Panc1 (cell line): Measurements from ENCODE around the gene ERLEC1. TPM values are rescaled to one million over a fixed set of nuclear protein-coding genes. Genes with fewer than 3 reads are reported as not detected.
"Not testable (repeated sequence)": the region's sequence is repeated elsewhere in the genome, so short reads cannot be mapped to it uniquely, and the experiment has no call there.

Experiments used
- ATAC-seq: fragments of 200-7000 bp; cut with Tn5 transposase; 2 replicates; pipeline ENCODE4 v1.9.1; 2020; ENCODE audit warnings: mild to moderate bottlenecking, moderate library complexity
- BruUV-seq: library from RNA; stranded (reverse); fragments of 400-500 nt; replicated peaks from 2 replicates; lab custom pipeline; 2021; lab: Mats Ljungman, UMichigan
- CTCF ChIA-PET: fragments of 300-600 bp; sonication (Branson Sonifier 250); formaldehyde crosslinking; loops from one replicate; lab custom pipeline; 2022; ENCODE audit warnings: antibody characterized with exemption; lab: Charles Lee
- POLR2A ChIA-PET: fragments of 300-600 bp; sonication (Branson Sonifier 250); formaldehyde crosslinking; loops from one replicate; lab custom pipeline; 2022; ENCODE audit warnings: antibody characterized with exemption; lab: Charles Lee
- DNase-seq: peaks from one replicate; pipeline ENCODE4 v3.0.0-alpha.2; 2010; ENCODE audit warnings: low read depth, low spot score
- H3K27ac ChIP-seq: 2 replicates; pipeline ENCODE4 v1.5.1; 2011; ENCODE audit warnings: mild to moderate bottlenecking, low read length, inconsistent platforms
- H3K27me3 ChIP-seq: fragments of 200-500 bp; sonication (Bioruptor generic); 2 replicates; pipeline ENCODE4 v1.6.0; 2014; ENCODE audit warnings: low read length, inconsistent platforms; ENCODE audit not compliant: control insufficient read depth, insufficient read depth
- H3K36me3 ChIP-seq: fragments of 200-500 bp; sonication (Bioruptor generic); 2 replicates; pipeline ENCODE4 v1.5.1; 2014; ENCODE audit warnings: inconsistent platforms, mild to moderate bottlenecking, low read length, moderate library complexity; ENCODE audit not compliant: control insufficient read depth, insufficient read depth
- H3K4me1 ChIP-seq: 2 replicates; pipeline ENCODE4 v1.5.1; 2011; ENCODE audit warnings: inconsistent platforms, mild to moderate bottlenecking, low read length, moderate library complexity; ENCODE audit not compliant: control insufficient read depth, insufficient read depth
- H3K4me3 ChIP-seq, 2 experiments: 2 replicates each; pipeline ENCODE4 v1.5.1; 2011 to 2012; ENCODE audit warnings: low read depth in 2 of 2, low read length in 2 of 2, mild to moderate bottlenecking in 2 of 2, inconsistent platforms in 1 of 2, moderate library complexity in 1 of 2
- H3K9me3 ChIP-seq: fragments of 200-500 bp; sonication (Bioruptor generic); 2 replicates; pipeline ENCODE4 v1.5.1; 2014; ENCODE audit warnings: low read depth, mild to moderate bottlenecking, inconsistent platforms, low read length, moderate library complexity; ENCODE audit not compliant: control insufficient read depth, insufficient read depth
- CTCF ChIP-seq: fragments of 450-650 bp; IDR thresholded peaks from 2 replicates; pipeline ENCODE4 v1.5.1; 2017; ENCODE audit warnings: mild to moderate bottlenecking
- POLR2AphosphoS5 ChIP-seq: IDR thresholded peaks from 2 replicates; pipeline ENCODE4 v1.6.1; 2012; ENCODE audit warnings: mild to moderate bottlenecking, low read depth, low read length, moderate library complexity
- SIN3A ChIP-seq: IDR thresholded peaks from 2 replicates; pipeline ENCODE4 v1.6.1; 2012; ENCODE audit warnings: low read depth, mild to moderate bottlenecking, low read length, moderate library complexity, borderline replicate concordance; ENCODE audit not compliant: insufficient read depth
- TCF7L2 ChIP-seq: IDR thresholded peaks from 2 replicates; pipeline ENCODE4 v1.6.1; 2011; ENCODE audit warnings: mild to moderate bottlenecking, low read depth, low read length, inconsistent platforms
- in situ Hi-C: cut with HindIII; loops from 2 replicates; pipeline ENCODE4 v1.10.0; 2016; ENCODE audit warnings: low sequenced_read_pairs, low pct_unique_long_range_greater_than_20kb
- intact Hi-C: fragments of 100-400 bp; cut with micrococcal nuclease; formaldehyde crosslinking; loops from one replicate; pipeline ENCODE4 v1.10.0; 2022; ENCODE audit not compliant: unreplicated experiment
- total RNA-seq: library from RNA; stranded (reverse); gene quantifications from one replicate; pipeline ENCODE4 v1.2.1, GENCODE V29; 2021; ENCODE audit not compliant: unreplicated experiment
- TF ChIP-seq, protein P1 (sequence below), 2 experiments: IDR thresholded peaks; 2 replicates each; pipeline ENCODE4 v1.6.1; 2011 to 2012; ENCODE audit warnings: low read depth in 2 of 2, control low read depth in 1 of 2, low read length in 1 of 2, mild to moderate bottlenecking in 1 of 2, moderate library complexity in 1 of 2; ENCODE audit not compliant: insufficient read depth in 1 of 2

ERLEC1 gene
- total RNA-seq, 1 experiment from 2014 or later, result 43.9 TPM

DNA sequence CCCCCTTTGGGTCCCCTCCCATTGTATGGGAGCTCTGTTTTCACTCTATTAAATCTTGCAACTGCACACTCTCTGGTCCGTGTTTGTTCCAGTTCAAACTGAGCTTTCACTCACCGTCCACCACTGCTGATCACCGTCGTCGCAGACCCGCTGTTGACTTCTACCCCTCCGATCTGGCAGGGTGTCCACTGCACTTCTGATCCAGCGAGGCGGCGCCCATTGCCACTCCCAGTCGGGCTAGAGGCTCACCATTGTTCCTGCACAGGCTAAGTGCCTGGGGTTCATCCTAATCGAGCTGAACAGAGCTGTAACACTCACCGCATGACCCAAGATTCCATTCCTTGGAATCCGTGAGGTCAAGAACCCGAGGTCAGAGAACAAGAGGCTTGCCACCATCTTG is 30.2 kb upstream of the ERLEC1 start:
- DNase-seq, result no peak
- intact Hi-C loops (no loop called here), in situ Hi-C loops (no loop called here)
- no peaks in the 10 kb centered on the region for H3K9me3 ChIP-seq
- CTCF ChIA-PET, result no interaction called here
- no peak for ATAC-seq
- no peak overlapping the region for H3K4me3 ChIP-seq
- POLR2A ChIA-PET, result no interaction called here
- BruUV-seq, result no TSS peak
- TF ChIP-seq CTCF (no peak), SIN3A (no peak), POLR2AphosphoS5 (no peak), TCF7L2 (no peak)
- TF ChIP-seq, protein P1, sequence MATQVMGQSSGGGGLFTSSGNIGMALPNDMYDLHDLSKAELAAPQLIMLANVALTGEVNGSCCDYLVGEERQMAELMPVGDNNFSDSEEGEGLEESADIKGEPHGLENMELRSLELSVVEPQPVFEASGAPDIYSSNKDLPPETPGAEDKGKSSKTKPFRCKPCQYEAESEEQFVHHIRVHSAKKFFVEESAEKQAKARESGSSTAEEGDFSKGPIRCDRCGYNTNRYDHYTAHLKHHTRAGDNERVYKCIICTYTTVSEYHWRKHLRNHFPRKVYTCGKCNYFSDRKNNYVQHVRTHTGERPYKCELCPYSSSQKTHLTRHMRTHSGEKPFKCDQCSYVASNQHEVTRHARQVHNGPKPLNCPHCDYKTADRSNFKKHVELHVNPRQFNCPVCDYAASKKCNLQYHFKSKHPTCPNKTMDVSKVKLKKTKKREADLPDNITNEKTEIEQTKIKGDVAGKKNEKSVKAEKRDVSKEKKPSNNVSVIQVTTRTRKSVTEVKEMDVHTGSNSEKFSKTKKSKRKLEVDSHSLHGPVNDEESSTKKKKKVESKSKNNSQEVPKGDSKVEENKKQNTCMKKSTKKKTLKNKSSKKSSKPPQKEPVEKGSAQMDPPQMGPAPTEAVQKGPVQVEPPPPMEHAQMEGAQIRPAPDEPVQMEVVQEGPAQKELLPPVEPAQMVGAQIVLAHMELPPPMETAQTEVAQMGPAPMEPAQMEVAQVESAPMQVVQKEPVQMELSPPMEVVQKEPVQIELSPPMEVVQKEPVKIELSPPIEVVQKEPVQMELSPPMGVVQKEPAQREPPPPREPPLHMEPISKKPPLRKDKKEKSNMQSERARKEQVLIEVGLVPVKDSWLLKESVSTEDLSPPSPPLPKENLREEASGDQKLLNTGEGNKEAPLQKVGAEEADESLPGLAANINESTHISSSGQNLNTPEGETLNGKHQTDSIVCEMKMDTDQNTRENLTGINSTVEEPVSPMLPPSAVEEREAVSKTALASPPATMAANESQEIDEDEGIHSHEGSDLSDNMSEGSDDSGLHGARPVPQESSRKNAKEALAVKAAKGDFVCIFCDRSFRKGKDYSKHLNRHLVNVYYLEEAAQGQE (IDR thresholded peaks at IDR 0.05; ENCODE audit: insufficient read depth in 1 of 2, low read depth in 2 of 2, low read length in 1 of 2), result no peak
- H3K36me3 ChIP-seq, result no peaks in the 10 kb centered on the region
- no peak overlapping the region for H3K27ac ChIP-seq
- no peaks in the 10 kb centered on the region for H3K27me3 ChIP-seq
- no peaks in the 10 kb centered on the region for H3K4me1 ChIP-seq

DNA sequence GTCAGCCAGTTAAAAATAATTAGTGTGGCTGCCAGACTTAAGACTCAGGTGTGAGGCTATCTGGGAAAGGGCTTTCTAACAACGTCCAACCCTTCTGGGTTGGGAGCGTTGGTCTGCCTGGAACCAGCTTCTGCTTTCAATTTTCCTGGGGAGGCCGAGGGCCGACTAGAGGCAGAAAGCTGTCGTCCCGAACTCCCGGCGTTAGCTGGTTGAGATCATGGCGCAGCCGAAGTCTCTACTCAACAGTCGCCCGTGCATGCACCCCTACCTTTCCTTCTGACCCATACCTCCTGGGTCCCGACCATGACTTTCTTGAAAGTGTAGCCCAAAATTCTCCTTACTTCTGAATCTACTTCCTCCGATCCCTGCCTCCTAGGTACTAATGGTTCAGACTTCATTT is 29.6 kb upstream of the ERLEC1 start:
- CTCF ChIA-PET, in situ Hi-C loops: not testable (repeated sequence)

GRCh38 chr2:53765767-53766166 is 21.1 kb upstream of the ERLEC1 start:
- in situ Hi-C loops (no loop called here), intact Hi-C loops (no loop called here)
- no TSS peak for BruUV-seq
- Histone ChIP-seq H3K27ac (no peak overlapping the region), H3K4me1 (peaks cover 12% of the 10 kb centered on the region), H3K36me3 (no peaks in the 10 kb centered on the region), H3K9me3 (no peaks in the 10 kb centered on the region), H3K4me3 (no peak overlapping the region), H3K27me3 (no peaks in the 10 kb centered on the region)
- CTCF ChIA-PET, result no interaction called here
- POLR2A ChIA-PET, result no interaction called here
- DNase-seq (no peak), ATAC-seq (no peak)
- TF ChIP-seq CTCF (no peak), POLR2AphosphoS5 (no peak), SIN3A (no peak), TCF7L2 (no peak)
- TF ChIP-seq, protein P1 (IDR thresholded peaks at IDR 0.05; ENCODE audit: insufficient read depth in 1 of 2, low read depth in 2 of 2, low read length in 1 of 2), result no peak

More for the DNA sequence above, 29.6 kb upstream of the ERLEC1 start:
- H3K27me3 ChIP-seq, H3K4me3 ChIP-seq, POLR2A ChIA-PET, H3K4me1 ChIP-seq, intact Hi-C loops, H3K9me3 ChIP-seq, DNase-seq, BruUV-seq, H3K27ac ChIP-seq, ATAC-seq, H3K36me3 ChIP-seq: not testable (repeated sequence)
